ENCODE results near the gene PLXNA4. TPM values are rescaled to one million over a fixed set of nuclear protein-coding genes. Genes with fewer than 3 reads are reported as not detected.

Gene PLXNA4
- polyA plus RNA-seq, 1 experiment: 0.22 TPM

GRCh38 chr7:132418840-132419239, 157.4 kb downstream of the PLXNA4 start:
- H3K36me3 ChIP-seq (ENCODE audit: control insufficient read depth, insufficient read depth, low read length): no peaks in the 10 kb centered on the region
- POLR2A ChIA-PET: no interaction called here
- CTCF ChIA-PET: no interaction called here
- no peak for DNase-seq (ENCODE audit: low read depth)
- H3K27me3 ChIP-seq (ENCODE audit: control insufficient read depth, insufficient read depth, low read length): no peaks in the 10 kb centered on the region
- no peak for TF ChIP-seq CTCF (IDR thresholded peaks at IDR 0.05; ENCODE audit: insufficient read depth, low read depth, low read length)
- no peak overlapping the region for H3K4me3 ChIP-seq (ENCODE audit: low read depth, low read length)

- no peak for DNase-seq (ENCODE audit: low read depth)
- Histone ChIP-seq H3K36me3 (ENCODE audit: control insufficient read depth, insufficient read depth, low read length) (no peaks in the 10 kb centered on the region), H3K27me3 (ENCODE audit: control insufficient read depth, insufficient read depth, low read length) (no peaks in the 10 kb centered on the region), H3K4me3 (ENCODE audit: low read depth, low read length) (no peak overlapping the region)
- CTCF ChIA-PET: no interaction called here
- POLR2A ChIA-PET: no interaction called here
- TF ChIP-seq CTCF (IDR thresholded peaks at IDR 0.05; ENCODE audit: insufficient read depth, low read depth, low read length): no peak
Measured at GRCh38 chr7:132417103-132417906, 159.0 kb downstream of the PLXNA4 start.

- no peaks in the 10 kb centered on the region for H3K27me3 ChIP-seq (ENCODE audit: control insufficient read depth, insufficient read depth, low read length)
- DNase-seq (ENCODE audit: low read depth): no peak
- ChIA-PET CTCF (no interaction called here), POLR2A (no interaction called here)
- no peak for TF ChIP-seq CTCF (IDR thresholded peaks at IDR 0.05; ENCODE audit: insufficient read depth, low read depth, low read length)
- H3K36me3 ChIP-seq (ENCODE audit: control insufficient read depth, insufficient read depth, low read length): no peaks in the 10 kb centered on the region
- no peak overlapping the region for H3K4me3 ChIP-seq (ENCODE audit: low read depth, low read length)
Measured at GRCh38 chr7:132416395-132416794, 159.9 kb downstream of the PLXNA4 start.

- Histone ChIP-seq H3K27me3 (ENCODE audit: control insufficient read depth, insufficient read depth, low read length) (no peaks in the 10 kb centered on the region), H3K36me3 (ENCODE audit: control insufficient read depth, insufficient read depth, low read length) (no peaks in the 10 kb centered on the region), H3K4me3 (ENCODE audit: low read depth, low read length) (no peak overlapping the region)
- TF ChIP-seq CTCF (IDR thresholded peaks at IDR 0.05; ENCODE audit: insufficient read depth, low read depth, low read length): no peak
- ChIA-PET CTCF (no interaction called here), POLR2A (no interaction called here)
- no peak for DNase-seq (ENCODE audit: low read depth)
Measured at GRCh38 chr7:132415259-132415658, 161.0 kb downstream of the PLXNA4 start.

GRCh38 chr7:132414857-132415256, 161.4 kb downstream of the PLXNA4 start:
- no peaks in the 10 kb centered on the region for H3K36me3 ChIP-seq (ENCODE audit: control insufficient read depth, insufficient read depth, low read length)
- POLR2A ChIA-PET: no interaction called here
- no peak for TF ChIP-seq CTCF (IDR thresholded peaks at IDR 0.05; ENCODE audit: insufficient read depth, low read depth, low read length)
- no peaks in the 10 kb centered on the region for H3K27me3 ChIP-seq (ENCODE audit: control insufficient read depth, insufficient read depth, low read length)
- DNase-seq (ENCODE audit: low read depth): no peak
- CTCF ChIA-PET: no interaction called here
- no peak overlapping the region for H3K4me3 ChIP-seq (ENCODE audit: low read depth, low read length)
